HepG2 (cell line): ENCODE measurements around the gene SIGLEC14. TPM values are rescaled to one million over a fixed set of nuclear protein-coding genes. Genes with fewer than 3 reads are reported as not detected.

Experiments used
- ATAC-seq: fragments of 200-7000 bp; cut with Tn5 transposase; 3 replicates; pipeline ENCODE4 v1.9.1; 2020; ENCODE audit warnings: mild to moderate bottlenecking, moderate library complexity
- BruUV-seq: library from RNA; stranded (reverse); fragments of 400-500 nt; replicated peaks from 2 replicates; lab custom pipeline; 2021; lab: Mats Ljungman, UMichigan
- CTCF ChIA-PET: fragments of 300-600 bp; formaldehyde crosslinking; extraction: SDS; loops from one replicate; lab custom pipeline; 2021; ENCODE audit warnings: low total read pairs, inconsistent platforms, low intra/inter-chr PET ratio; lab: Yijun Ruan, JAX
- POLR2A ChIA-PET: fragments of 350-600 bp; sonication (Branson Sonifier 250); formaldehyde crosslinking; loops from one replicate; lab custom pipeline; 2020; ENCODE audit warnings: antibody characterized with exemption, inconsistent platforms; lab: Yijun Ruan, JAX
- DNase-seq: peaks from one replicate; pipeline ENCODE4 v3.0.0-alpha.2; 2015; ENCODE audit warnings: low spot score
- FAIRE-seq: peaks from 3 replicates; lab custom pipeline; 2011; peaks lifted over from hg19 to GRCh38; lab: Jason Lieb, UNC
- H2AFZ ChIP-seq: one replicate; pipeline ENCODE4 v1.6.1; 2011; ENCODE audit warnings: low read length, inconsistent platforms
- H3K27ac ChIP-seq: fragments of 300-600 bp; 3 replicates; pipeline ENCODE4 v1.8.0; 2011; ENCODE audit warnings: mixed run types, mild to moderate bottlenecking, mixed read lengths, low read length, inconsistent platforms; ENCODE audit not compliant: insufficient read depth; ENCODE audit errors: extremely low read length
- H3K27me3 ChIP-seq, 2 experiments: fragments of 200-600 bp in 1 of 2; 2 replicates in 1 of 2; 3 replicates in 1 of 2; pipeline versions ENCODE4 v1.6.0 to v1.8.0; 2011; ENCODE audit warnings: low read length in 2 of 2, mild to moderate bottlenecking in 2 of 2, moderate library complexity in 2 of 2, inconsistent platforms in 1 of 2; ENCODE audit not compliant: insufficient read depth in 2 of 2, control insufficient read depth in 1 of 2
- H3K36me3 ChIP-seq, 2 experiments: fragments of 200-600 bp in 1 of 2; replicated peaks in 1 of 2; 2 replicates in 1 of 2; 3 replicates in 1 of 2; pipeline versions ENCODE4 v1.5.1 to v1.8.0; 2011; ENCODE audit warnings: low read length in 2 of 2, inconsistent platforms in 1 of 2; ENCODE audit not compliant: insufficient read depth in 2 of 2, control insufficient read depth in 1 of 2
- H3K4me1 ChIP-seq: 2 replicates; pipeline ENCODE4 v1.5.1; 2012; ENCODE audit warnings: low read length, inconsistent platforms; ENCODE audit not compliant: insufficient read depth
- H3K4me2 ChIP-seq: 2 replicates; pipeline ENCODE4 v1.6.0; 2011; ENCODE audit warnings: low read depth, low read length, inconsistent platforms
- H3K4me3 ChIP-seq, 3 experiments: fragments of 200-600 bp in 1 of 3; sonication (generic), shearing (Covaris generic) in 1 of 3; replicated peaks in 1 of 3; 2 replicates each; pipeline ENCODE4 v1.5.1; 2011 to 2016; ENCODE audit warnings: low read length in 3 of 3, inconsistent platforms in 2 of 3, low read depth in 2 of 3, mild to moderate bottlenecking in 2 of 3, control low read depth in 1 of 3, mixed read lengths in 1 of 3; ENCODE audit not compliant: insufficient read depth in 1 of 3
- H3K79me2 ChIP-seq: one replicate; pipeline ENCODE4 v1.6.1; 2011; ENCODE audit warnings: low read length, inconsistent platforms; ENCODE audit not compliant: insufficient read depth
- H3K9ac ChIP-seq: 2 replicates; pipeline ENCODE4 v1.6.0; 2011; ENCODE audit warnings: mild to moderate bottlenecking, low read depth, low read length, inconsistent platforms; ENCODE audit not compliant: insufficient read depth
- H3K9me3 ChIP-seq: 2 replicates; pipeline ENCODE4 v1.5.1; 2012; ENCODE audit warnings: mild to moderate bottlenecking, low read length
- H4K20me1 ChIP-seq: 2 replicates; pipeline ENCODE4 v1.6.0; 2011; ENCODE audit warnings: inconsistent platforms, mild to moderate bottlenecking, low read length, moderate library complexity; ENCODE audit not compliant: insufficient read depth
- ETV5 ChIP-seq: IDR thresholded peaks from 2 replicates; pipeline ENCODE4 v1.6.1; 2018; ENCODE audit warnings: missing biosample characterization, missing genetic modification reagents, inconsistent platforms, borderline replicate concordance
- FOXC1 ChIP-seq: sonication (generic); formaldehyde crosslinking; IDR thresholded peaks from 2 replicates; pipeline ENCODE4 v1.8.0; 2022; ENCODE audit warnings: mild to moderate bottlenecking, missing genetic modification reagents, borderline replicate concordance
- HMG20A ChIP-seq: IDR thresholded peaks from 2 replicates; pipeline ENCODE4 v1.6.1; 2016; ENCODE audit warnings: borderline replicate concordance
- KDM1A ChIP-seq: IDR thresholded peaks from 2 replicates; pipeline ENCODE4 v1.6.1; 2016; ENCODE audit warnings: missing compliant biosample characterization
- NBN ChIP-seq: fragments of 450-650 bp; conservative IDR thresholded peaks from 2 replicates; pipeline ENCODE4 v1.6.1; 2017
- RARA ChIP-seq: IDR thresholded peaks from 2 replicates; pipeline ENCODE4 v1.6.1; 2016; ENCODE audit warnings: missing genetic modification reagents, missing compliant biosample characterization
- REL ChIP-seq: sonication (generic); formaldehyde crosslinking; conservative IDR thresholded peaks from 2 replicates; pipeline ENCODE4 v1.8.0; 2022; ENCODE audit warnings: mild to moderate bottlenecking, missing genetic modification reagents, moderate library complexity
- SP140L ChIP-seq: sonication (generic); formaldehyde crosslinking; IDR thresholded peaks from 2 replicates; pipeline ENCODE4 v1.4.0; 2020; ENCODE audit warnings: missing genetic modification reagents, borderline replicate concordance
- XRCC5 ChIP-seq: fragments of 200-400 bp; formaldehyde crosslinking; optimal IDR thresholded peaks from 2 replicates; pipeline ENCODE3; 2017; ENCODE audit warnings: mild to moderate bottlenecking, low read length
- ZNF124 ChIP-seq: sonication (generic); formaldehyde crosslinking; IDR thresholded peaks from 2 replicates; pipeline ENCODE4 v1.4.0; 2020; ENCODE audit warnings: missing genetic modification reagents
- ZNF496 ChIP-seq: sonication (generic); formaldehyde crosslinking; IDR thresholded peaks from 2 replicates; pipeline ENCODE4 v1.8.1; 2023; ENCODE audit warnings: mild to moderate bottlenecking, moderate library complexity, missing genetic modification reagents; ENCODE audit not compliant: insufficient replicate concordance
- ZNF552 ChIP-seq: sonication (generic); formaldehyde crosslinking; IDR thresholded peaks from 2 replicates; pipeline ENCODE4 v1.9.0; 2022; ENCODE audit warnings: missing genetic modification reagents, mild to moderate bottlenecking, borderline replicate concordance
- ZNF672 ChIP-seq: sonication (generic); formaldehyde crosslinking; IDR thresholded peaks from 2 replicates; pipeline ENCODE4 v1.8.1; 2022; ENCODE audit warnings: missing genetic modification reagents
- ZNF737 ChIP-seq: sonication (generic); formaldehyde crosslinking; IDR thresholded peaks from 2 replicates; pipeline ENCODE4 v1.5.0; 2020; ENCODE audit warnings: missing genetic modification reagents, mild to moderate bottlenecking, borderline replicate concordance
- ZNF749 ChIP-seq: sonication (generic); formaldehyde crosslinking; IDR thresholded peaks from 2 replicates; pipeline ENCODE4 v1.8.0; 2022; ENCODE audit warnings: mild to moderate bottlenecking, missing genetic modification reagents, moderate library complexity, borderline replicate concordance
- ZNF777 ChIP-seq: sonication (generic); formaldehyde crosslinking; IDR thresholded peaks from 2 replicates; pipeline ENCODE4 v1.4.0; 2020; ENCODE audit warnings: missing genetic modification reagents
- WGBS: methylation state at CpG from one replicate; pipeline ENCODE4 v1.1.6; 2017; ENCODE audit warnings: low lambda C conversion rate; 5-methylcytosine and 5-hydroxymethylcytosine counted together
- in situ Hi-C: cut with HindIII; loops from 2 replicates; pipeline ENCODE4 v1.10.0; 2017; ENCODE audit warnings: low pct_unique_long_range_greater_than_20kb; ENCODE audit not compliant: extremely low pct_ligation_motif_present
- intact Hi-C: fragments of 100-400 bp; cut with micrococcal nuclease; formaldehyde crosslinking; loops from one replicate; pipeline ENCODE4 v1.10.0; 2022; ENCODE audit not compliant: unreplicated experiment
- polyA plus RNA-seq, 8 experiments: library from polyadenylated mRNA; depleted of rRNA in 3 of 8; stranded (reverse) in 7 of 8; unstranded in 1 of 8; fragments of >200 nt; fragmentation: Illumina TruSeq in 4 of 8; extraction: Trizol in 4 of 8; gene quantifications; 2 replicates each; pipeline versions ENCODE4 v1.2.1 to v1.2.3, GENCODE V29; 2011 to 2016; ENCODE audit warnings: low read depth in 4 of 8, missing spikeins in 1 of 8, mixed read lengths in 1 of 8; ENCODE audit not compliant: insufficient read depth in 1 of 8
- total RNA-seq, 5 experiments: library from RNA; depleted of rRNA; stranded (reverse); fragments of >200 nt; fragmentation: Illumina TruSeq; extraction: Trizol; gene quantifications; 2 replicates each; pipeline ENCODE4 v1.2.3, GENCODE V29; 2016; ENCODE audit warnings: low read depth in 1 of 5
- TF ChIP-seq, protein P1 (sequence below), 2 experiments: sonication (generic) in 1 of 2; formaldehyde crosslinking in 1 of 2; IDR thresholded peaks; 2 replicates each; pipeline versions ENCODE4 v1.4.0 to v1.6.1; 2018 to 2020; ENCODE audit warnings: missing genetic modification reagents in 2 of 2, borderline replicate concordance in 1 of 2, low read depth in 1 of 2, mild to moderate bottlenecking in 1 of 2, missing biosample characterization in 1 of 2
- TF ChIP-seq, protein P2 (sequence below): sonication (generic); formaldehyde crosslinking; IDR thresholded peaks from 2 replicates; pipeline ENCODE4 v1.8.0; 2023; ENCODE audit warnings: mild to moderate bottlenecking, missing genetic modification reagents

Gene SIGLEC14
- total and polyA plus RNA-seq, 2 of the 13 experiments (the other 11 are each of a cell fraction or from before 2014, with no cell fraction given) = 0.05 to 0.09 TPM

DNA sequence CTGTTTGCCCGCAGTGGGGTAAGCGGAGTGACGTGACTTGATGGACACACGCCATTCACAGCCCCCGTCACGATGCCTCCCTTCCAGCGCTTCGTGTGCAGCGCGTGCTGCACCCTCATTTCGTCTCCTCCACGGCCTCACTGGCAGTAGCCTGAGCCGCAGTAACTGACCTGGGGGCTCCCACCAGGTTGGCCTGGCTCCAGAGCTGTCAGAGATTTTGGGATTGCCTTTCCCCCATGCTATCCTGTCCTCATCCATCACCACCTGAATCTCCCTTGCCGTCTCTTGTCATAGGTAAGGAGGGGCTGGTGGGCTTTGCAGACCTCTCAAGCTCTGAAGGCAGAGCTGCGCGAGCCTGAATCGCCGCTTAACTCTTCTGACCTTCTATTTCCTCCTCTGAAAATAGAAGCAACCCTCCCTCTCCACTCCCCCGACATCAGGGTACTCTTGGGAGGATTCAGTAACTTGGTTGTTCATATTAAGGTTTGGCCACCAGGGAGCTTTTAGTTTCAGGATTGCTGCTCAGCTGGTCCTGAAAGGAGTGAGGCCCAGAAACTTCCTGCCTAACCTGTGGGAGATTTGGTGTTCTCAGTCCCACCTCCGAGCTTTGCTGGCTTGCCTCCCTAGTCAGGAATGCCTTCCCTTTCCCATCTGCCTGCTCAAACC is 44.3 kb downstream of the SIGLEC14 start:
- FAIRE-seq (no peak), ATAC-seq (no peak), DNase-seq (no peak)
- CTCF ChIA-PET = no interaction called here
- no peaks in the 10 kb centered on the region for H3K79me2 ChIP-seq
- H3K4me3 ChIP-seq = no peak overlapping the region
- TF ChIP-seq SP140L (CRISPR knock-in tag) = no peak
- TF ChIP-seq XRCC5 = no peak
- no peak for TF ChIP-seq ZNF496
- TF ChIP-seq ZNF552 (CRISPR knock-in tag) = no peak
- TF ChIP-seq NBN = no peak
- no peak for TF ChIP-seq RARA
- TF ChIP-seq KDM1A = no peak
- no peak for TF ChIP-seq ZNF672 (CRISPR knock-in tag)
- TF ChIP-seq ZNF777 (CRISPR knock-in tag) = no peak
- no peak for TF ChIP-seq ZNF124 (CRISPR knock-in tag)
- TF ChIP-seq, protein P1, sequence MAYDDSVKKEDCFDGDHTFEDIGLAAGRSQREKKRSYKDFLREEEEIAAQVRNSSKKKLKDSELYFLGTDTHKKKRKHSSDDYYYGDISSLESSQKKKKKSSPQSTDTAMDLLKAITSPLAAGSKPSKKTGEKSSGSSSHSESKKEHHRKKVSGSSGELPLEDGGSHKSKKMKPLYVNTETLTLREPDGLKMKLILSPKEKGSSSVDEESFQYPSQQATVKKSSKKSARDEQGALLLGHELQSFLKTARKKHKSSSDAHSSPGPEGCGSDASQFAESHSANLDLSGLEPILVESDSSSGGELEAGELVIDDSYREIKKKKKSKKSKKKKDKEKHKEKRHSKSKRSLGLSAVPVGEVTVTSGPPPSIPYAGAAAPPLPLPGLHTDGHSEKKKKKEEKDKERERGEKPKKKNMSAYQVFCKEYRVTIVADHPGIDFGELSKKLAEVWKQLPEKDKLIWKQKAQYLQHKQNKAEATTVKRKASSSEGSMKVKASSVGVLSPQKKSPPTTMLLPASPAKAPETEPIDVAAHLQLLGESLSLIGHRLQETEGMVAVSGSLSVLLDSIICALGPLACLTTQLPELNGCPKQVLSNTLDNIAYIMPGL (CRISPR knock-in tag; IDR thresholded peaks at IDR 0.05; ENCODE audit: borderline replicate concordance in 1 of 2, low read depth in 1 of 2) = no peak
- no peak for TF ChIP-seq ZNF737 (CRISPR knock-in tag)
- TF ChIP-seq ETV5 (CRISPR knock-in tag) = no peak
- TF ChIP-seq FOXC1 (CRISPR knock-in tag) = no peak
- TF ChIP-seq, protein P2, sequence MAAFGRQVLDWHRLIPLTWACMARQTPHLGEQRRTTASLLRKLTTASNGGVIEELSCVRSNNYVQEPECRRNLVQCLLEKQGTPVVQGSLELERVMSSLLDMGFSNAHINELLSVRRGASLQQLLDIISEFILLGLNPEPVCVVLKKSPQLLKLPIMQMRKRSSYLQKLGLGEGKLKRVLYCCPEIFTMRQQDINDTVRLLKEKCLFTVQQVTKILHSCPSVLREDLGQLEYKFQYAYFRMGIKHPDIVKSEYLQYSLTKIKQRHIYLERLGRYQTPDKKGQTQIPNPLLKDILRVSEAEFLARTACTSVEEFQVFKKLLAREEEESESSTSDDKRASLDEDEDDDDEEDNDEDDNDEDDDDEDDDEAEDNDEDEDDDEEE (CRISPR knock-in tag) = no peak
- no peak for TF ChIP-seq ZNF749 (CRISPR knock-in tag)
- TF ChIP-seq REL (CRISPR knock-in tag) = no peak
- TF ChIP-seq HMG20A (CRISPR knock-in tag) = no peak
- WGBS = 58% methylated on average over 19 of the region's 20 CpGs
- no peaks in the 10 kb centered on the region for H3K27me3 ChIP-seq
- no peak overlapping the region for H3K4me2 ChIP-seq
- intact Hi-C loops (no loop called here), in situ Hi-C loops (no loop called here)
- H3K36me3 ChIP-seq = no peaks in the 10 kb centered on the region
- no peak overlapping the region for H2AFZ ChIP-seq
- no peak overlapping the region for H3K9ac ChIP-seq
- H3K4me1 ChIP-seq = no peaks in the 10 kb centered on the region
- no peak overlapping the region for H3K27ac ChIP-seq
- BruUV-seq = no TSS peak
- H3K9me3 ChIP-seq = no peaks in the 10 kb centered on the region
- no peaks in the 10 kb centered on the region for H4K20me1 ChIP-seq
- POLR2A ChIA-PET = no interaction called here
